Sigmoid colon (tissue), 7 donors: ENCODE results near the gene LAPTM4A. TPM values are rescaled to one million over a fixed set of nuclear protein-coding genes. Genes with fewer than 3 reads are reported as not detected.
A peak's percentile ranks its signal among the peaks of the same experiment; 100 is the strongest.

Experiments
- DNase-seq: peaks from one replicate; pipeline ENCODE4 v3.0.0-alpha.2; 2019
- H3K27ac ChIP-seq, 4 donors: fragments of 200-600 bp; sonication (generic); one replicate each; pipeline ENCODE4 v1.5.1; 2016 to 2019; ENCODE audit warnings: mild to moderate bottlenecking in 1 of 4
- H3K27me3 ChIP-seq, 3 donors: fragments of 200-600 bp; sonication (generic); one replicate each; pipeline ENCODE4 v1.5.1; 2019; ENCODE audit warnings: mild to moderate bottlenecking in 1 of 3
- H3K36me3 ChIP-seq, 4 donors: fragments of 200-600 bp; sonication (generic); one replicate each; pipeline ENCODE4 v1.5.1; 2016 to 2019
- H3K4me1 ChIP-seq, 4 donors: fragments of 200-600 bp; sonication (generic); one replicate each; pipeline ENCODE4 v1.5.1; 2017 to 2019
- H3K4me3 ChIP-seq, 4 donors: fragments of 200-600 bp; sonication (generic); one replicate each; pipeline ENCODE4 v1.5.1; 2017 to 2019; ENCODE audit warnings: mild to moderate bottlenecking in 2 of 4, moderate library complexity in 1 of 4
- H3K9me3 ChIP-seq, 4 donors: fragments of 200-600 bp in 3 of 4; sonication (generic) in 3 of 4; one replicate each; pipeline versions ENCODE4 v1.5.1 to v1.6.1; 2013 to 2019
- EP300 ChIP-seq, 4 donors: sonication (generic); formaldehyde crosslinking; IDR thresholded peaks; one replicate each; pipeline ENCODE4 v1.6.1; 2017; ENCODE audit warnings: antibody characterized with exemption in 4 of 4
- POLR2A ChIP-seq, 2 donors: fragments of 450-650 bp; IDR thresholded peaks; one replicate each; pipeline ENCODE4 v1.6.1; 2016; ENCODE audit warnings: antibody characterized with exemption in 2 of 2, mild to moderate bottlenecking in 2 of 2, moderate library complexity in 2 of 2
- POLR2AphosphoS5 ChIP-seq, 4 donors: sonication (generic); formaldehyde crosslinking; IDR thresholded peaks; one replicate each; pipeline ENCODE4 v1.6.1; 2017; ENCODE audit warnings: antibody characterized with exemption in 4 of 4
- WGBS, 2 donors: extraction: QIAGEN DNeasy Blood & Tissue Kit; methylation state at CpG; one replicate each; pipeline ENCODE4 v1.1.7; 2013; 5-methylcytosine and 5-hydroxymethylcytosine counted together
- intact Hi-C: fragments of 100-400 bp; cut with DNase I; formaldehyde crosslinking; loops from one replicate; pipeline ENCODE4 v1.15.1; 2023
- polyA plus RNA-seq, 3 donors: library from polyadenylated mRNA; stranded (reverse); fragments of 200-250 nt; gene quantifications; one replicate each; pipeline ENCODE4 v1.2.3, GENCODE V29; 2013
- total RNA-seq, 4 donors: library from RNA; depleted of rRNA; stranded (reverse); fragments of >200 nt; gene quantifications; one replicate each; pipeline ENCODE4 v1.1.0, GENCODE V29; 2016
- TF ChIP-seq, protein P1 (sequence below), 4 experiments: fragments of 450-650 bp in 3 of 4; fragments of 200-600 bp in 1 of 4; IDR thresholded peaks; one replicate each; pipeline ENCODE4 v1.5.1; 2016 to 2019; ENCODE audit warnings: antibody characterized with exemption in 4 of 4, mild to moderate bottlenecking in 3 of 4, moderate library complexity in 2 of 4
- donor health status: healthy with polysubstance abuse.
- donor health status: Bipolar disorder and iron deficiency.
- donor health status: healthy.

LAPTM4A gene
- total and polyA plus RNA-seq, 7 donors: 59.2 to 246 (median 192) TPM

DNA sequence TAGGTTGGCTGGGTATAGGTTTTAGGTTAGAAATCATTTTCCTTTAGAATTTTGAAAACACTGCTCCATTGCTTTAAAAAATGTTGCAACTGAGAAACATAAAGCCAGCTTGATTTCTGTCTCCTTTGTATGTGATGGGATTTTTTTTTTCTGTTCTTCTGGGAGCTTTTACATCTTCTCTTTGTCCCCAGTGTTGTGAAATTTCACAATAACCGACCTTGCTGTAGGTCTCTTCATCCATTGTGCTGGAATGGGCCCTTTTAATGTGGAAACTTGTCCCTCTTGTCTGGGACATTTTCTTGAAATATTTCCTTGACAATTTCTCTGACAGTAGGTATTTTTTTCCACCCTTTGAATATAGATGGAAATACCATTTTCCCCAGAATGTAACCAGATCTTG is 44.0 kb upstream of the LAPTM4A start:
- WGBS, 2 donors: 82 to 87% methylated on average over 1 of the region's 1 CpG
- TF ChIP-seq, protein P1, sequence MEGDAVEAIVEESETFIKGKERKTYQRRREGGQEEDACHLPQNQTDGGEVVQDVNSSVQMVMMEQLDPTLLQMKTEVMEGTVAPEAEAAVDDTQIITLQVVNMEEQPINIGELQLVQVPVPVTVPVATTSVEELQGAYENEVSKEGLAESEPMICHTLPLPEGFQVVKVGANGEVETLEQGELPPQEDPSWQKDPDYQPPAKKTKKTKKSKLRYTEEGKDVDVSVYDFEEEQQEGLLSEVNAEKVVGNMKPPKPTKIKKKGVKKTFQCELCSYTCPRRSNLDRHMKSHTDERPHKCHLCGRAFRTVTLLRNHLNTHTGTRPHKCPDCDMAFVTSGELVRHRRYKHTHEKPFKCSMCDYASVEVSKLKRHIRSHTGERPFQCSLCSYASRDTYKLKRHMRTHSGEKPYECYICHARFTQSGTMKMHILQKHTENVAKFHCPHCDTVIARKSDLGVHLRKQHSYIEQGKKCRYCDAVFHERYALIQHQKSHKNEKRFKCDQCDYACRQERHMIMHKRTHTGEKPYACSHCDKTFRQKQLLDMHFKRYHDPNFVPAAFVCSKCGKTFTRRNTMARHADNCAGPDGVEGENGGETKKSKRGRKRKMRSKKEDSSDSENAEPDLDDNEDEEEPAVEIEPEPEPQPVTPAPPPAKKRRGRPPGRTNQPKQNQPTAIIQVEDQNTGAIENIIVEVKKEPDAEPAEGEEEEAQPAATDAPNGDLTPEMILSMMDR (IDR thresholded peaks at IDR 0.05): no peak
- intact Hi-C loops: loop anchor here (5.0 kb wide), 2 partner anchors 138 to 193 kb away; partner anchors contain the start of gene TTC32

DNA sequence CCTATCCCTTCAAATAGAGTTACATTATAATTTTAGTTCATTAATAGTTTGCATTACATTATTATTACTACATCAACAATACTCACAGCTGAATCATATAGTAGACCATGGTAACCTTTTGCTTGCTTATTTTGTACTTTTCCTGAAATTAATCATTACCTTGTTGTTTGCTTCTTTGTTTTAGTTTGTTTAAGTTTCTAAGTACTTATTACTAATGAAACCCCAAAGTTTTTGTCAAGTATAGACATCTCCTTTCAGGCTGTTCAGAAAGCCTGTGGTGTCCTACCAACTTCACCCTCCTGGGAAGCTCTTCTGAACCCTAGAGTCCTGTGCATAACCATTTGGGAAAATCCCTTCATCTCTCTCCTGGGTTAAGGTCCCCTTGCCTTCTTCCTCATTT is 43.5 kb upstream of the LAPTM4A start:
- DNase-seq: no peak
- intact Hi-C loops: loop anchor here (5.0 kb wide), 2 partner anchors 138 to 193 kb away; partner anchors contain the start of gene TTC32
- Histone ChIP-seq H3K4me1 (peaks cover 0 to 31% (median 26%) of the 10 kb centered on the region in 4 donors), H3K4me3 (no peak overlapping the region), H3K27me3 (no peaks in the 10 kb centered on the region), H3K9me3 (no peaks in the 10 kb centered on the region), H3K27ac (no peak overlapping the region), H3K36me3 (no peaks in the 10 kb centered on the region)
- TF ChIP-seq POLR2A (IDR thresholded peaks at IDR 0.05): no peak
- TF ChIP-seq EP300 (IDR thresholded peaks at IDR 0.05): no peak
- no peak for TF ChIP-seq POLR2AphosphoS5 (IDR thresholded peaks at IDR 0.05)
- TF ChIP-seq, protein P1 (IDR thresholded peaks at IDR 0.05): no peak

More for the DNA sequence above, 44.0 kb upstream of the LAPTM4A start:
- Histone ChIP-seq H3K27me3 (no peaks in the 10 kb centered on the region), H3K36me3 (no peaks in the 10 kb centered on the region), H3K4me3 (no peak overlapping the region), H3K4me1 (peaks cover 0 to 31% (median 26%) of the 10 kb centered on the region in 4 donors), H3K9me3 (no peaks in the 10 kb centered on the region), H3K27ac (no peak overlapping the region)
- DNase-seq: no peak

DNA sequence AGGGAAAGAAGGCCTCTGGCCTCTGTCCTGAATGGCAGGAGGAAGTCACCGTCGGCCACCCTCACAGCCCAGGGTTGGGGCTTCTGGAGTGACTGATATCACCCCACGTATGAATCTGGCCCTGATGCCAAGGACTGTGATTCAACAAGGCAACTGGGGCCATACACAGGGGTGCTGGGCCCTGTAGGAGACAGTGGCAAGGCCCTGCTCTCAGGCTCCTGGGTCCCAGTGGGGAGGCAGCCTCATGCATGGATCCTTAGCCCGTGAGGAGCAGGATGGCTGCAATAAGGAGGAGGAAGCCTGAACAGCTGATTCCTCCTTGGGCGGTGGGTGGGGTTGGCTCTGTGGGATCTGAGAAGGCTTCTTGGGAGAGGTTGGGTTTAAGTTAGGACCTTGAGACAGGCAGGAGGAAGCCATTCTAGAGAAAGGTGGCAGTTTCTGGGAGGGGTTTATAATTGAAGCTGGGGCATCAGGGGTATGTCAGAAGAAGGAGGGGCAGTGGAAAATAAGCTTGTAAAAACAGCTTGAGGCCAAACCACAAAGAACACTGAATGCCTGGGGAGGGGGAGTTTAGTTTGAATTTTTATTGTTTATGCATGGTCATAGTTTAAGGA is 42.8 kb upstream of the LAPTM4A start:
- Histone ChIP-seq H3K27me3 (no peaks in the 10 kb centered on the region), H3K9me3 (no peaks in the 10 kb centered on the region), H3K27ac (no peak overlapping the region), H3K36me3 (no peaks in the 10 kb centered on the region), H3K4me1 (peaks cover 0 to 31% (median 26%) of the 10 kb centered on the region in 4 donors), H3K4me3 (no peak overlapping the region)
- 74 to 76% methylated on average over 5 of the region's 5 CpGs for WGBS, 2 donors
- intact Hi-C loops: no loop called here
- no peak for TF ChIP-seq POLR2AphosphoS5 (IDR thresholded peaks at IDR 0.05)
- no peak for TF ChIP-seq EP300 (IDR thresholded peaks at IDR 0.05)
- no peak for TF ChIP-seq POLR2A (IDR thresholded peaks at IDR 0.05)
- TF ChIP-seq, protein P1 (IDR thresholded peaks at IDR 0.05): no peak
- DNase-seq: no peak

DNA sequence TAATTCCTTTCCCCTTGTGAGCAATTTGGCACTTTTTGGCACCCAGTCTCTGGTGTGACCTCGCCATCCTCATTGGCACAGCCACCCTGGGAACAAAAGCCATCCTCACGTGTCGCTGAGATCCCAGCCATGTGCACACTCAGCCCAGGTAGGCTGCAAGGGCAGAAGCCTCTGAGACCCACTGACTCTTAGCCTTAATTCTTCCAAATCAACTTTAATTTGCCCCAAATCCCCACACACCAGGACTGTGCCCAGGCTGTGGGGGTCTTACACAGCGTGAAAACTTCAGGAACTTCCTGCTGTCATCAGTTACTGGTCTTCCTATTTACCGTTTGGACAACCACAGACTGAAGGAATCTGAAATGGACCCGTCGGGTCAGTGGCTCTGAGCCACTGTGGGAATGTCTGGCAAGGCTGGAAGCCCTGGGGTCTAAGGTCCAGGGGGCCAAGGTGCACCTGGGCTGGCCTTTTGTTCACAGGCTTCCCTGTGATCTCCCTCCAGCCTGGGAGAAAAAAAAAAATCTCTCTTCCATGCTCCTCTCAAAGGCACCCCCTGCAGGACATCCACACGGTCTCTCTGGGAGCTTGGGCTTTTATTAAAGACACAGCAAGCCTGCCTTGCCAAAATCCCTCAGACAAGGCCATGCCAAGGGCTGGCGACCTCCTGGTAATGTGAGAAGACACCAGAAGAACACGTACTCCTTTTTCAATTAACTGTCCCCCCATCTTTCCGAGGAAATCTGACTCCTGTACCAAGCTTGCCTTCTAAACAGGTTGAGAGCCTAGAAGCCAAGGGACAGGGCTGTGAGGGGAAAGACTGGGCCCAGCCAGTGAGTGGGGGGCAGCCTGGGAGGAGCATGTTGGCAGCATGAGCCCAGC is 42.1 kb upstream of the LAPTM4A start:
- peak; percentile 80 for DNase-seq

More for the DNA sequence above, 42.1 kb upstream of the LAPTM4A start:
- Histone ChIP-seq H3K4me1 (peaks cover 0 to 31% (median 26%) of the 10 kb centered on the region in 4 donors), H3K27ac (no peak overlapping the region), H3K36me3 (no peaks in the 10 kb centered on the region), H3K4me3 (no peak overlapping the region), H3K9me3 (no peaks in the 10 kb centered on the region), H3K27me3 (no peaks in the 10 kb centered on the region)
- 39 to 63% methylated on average over 11 of the region's 11 CpGs for WGBS, 2 donors
- intact Hi-C loops: no loop called here
- TF ChIP-seq POLR2AphosphoS5 (IDR thresholded peaks at IDR 0.05): no peak
- TF ChIP-seq, protein P1 (IDR thresholded peaks at IDR 0.05): peak; percentile 40 to 62 (median 47)
